HG03196 (cell line): ENCODE data around the gene KLK3.

Source experiments
- ATAC-seq: cut with Tn5 transposase; IDR thresholded peaks from one replicate; pipeline ENCODE4 v1.9.1; 2021; ENCODE audit not compliant: unreplicated experiment

The KLK3 gene

DNA sequence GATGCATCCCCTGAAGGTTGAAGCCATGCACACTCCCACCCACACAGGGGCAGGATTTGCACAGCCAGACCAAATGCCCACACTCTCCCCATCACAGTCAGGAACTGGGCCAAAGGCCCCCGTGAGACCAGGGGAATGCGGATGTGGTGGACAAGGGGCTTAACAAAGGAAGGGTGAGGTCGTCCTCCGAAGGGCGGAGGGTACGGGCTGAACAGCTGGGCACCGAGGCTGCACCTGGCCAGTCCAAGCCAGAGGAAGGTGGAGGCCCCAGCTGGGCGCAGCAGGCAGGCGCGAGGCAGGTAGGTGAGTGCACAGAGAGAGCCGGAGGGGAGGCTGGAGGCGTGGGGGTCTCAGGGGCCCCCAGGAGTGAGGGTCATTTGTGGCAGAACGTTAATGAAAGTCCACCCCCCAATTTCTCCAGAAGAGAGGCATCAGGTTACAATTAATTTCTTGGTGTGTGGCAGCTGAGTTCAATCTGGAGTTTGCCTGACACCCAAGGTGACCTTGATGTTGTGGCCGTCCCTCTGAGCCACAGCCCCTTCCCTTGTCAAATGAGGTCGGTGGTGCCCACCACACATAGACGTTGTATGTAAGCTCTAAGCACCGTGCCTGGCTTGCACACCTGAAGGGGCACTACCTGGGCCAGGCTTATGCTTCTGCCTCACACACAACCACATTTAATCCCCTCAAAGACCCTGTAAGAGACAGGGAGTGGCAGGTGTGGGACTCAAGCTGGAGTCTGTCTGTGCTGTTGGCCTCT lies 24.3 kb upstream of the KLK3 start:
- no peak for ATAC-seq

DNA sequence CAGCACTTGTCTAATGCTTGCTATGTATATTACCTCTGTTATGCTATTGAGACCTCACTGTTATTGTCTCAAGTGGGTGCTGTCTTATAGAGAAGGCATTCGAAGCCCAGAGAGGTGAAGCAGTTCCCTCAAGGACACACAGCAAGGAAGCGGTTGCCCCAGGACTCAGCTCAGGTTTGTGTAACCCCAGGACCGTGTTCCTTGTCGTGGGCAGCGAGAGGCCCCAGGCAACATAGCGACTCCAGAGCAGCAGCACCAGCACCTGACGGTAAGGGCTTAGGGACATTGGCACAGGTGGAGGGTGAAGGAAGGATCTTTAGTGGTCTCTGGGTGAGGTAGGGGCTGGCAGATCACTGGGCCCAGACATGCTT lies 23.7 kb upstream of the KLK3 start:
- no peak for ATAC-seq

DNA sequence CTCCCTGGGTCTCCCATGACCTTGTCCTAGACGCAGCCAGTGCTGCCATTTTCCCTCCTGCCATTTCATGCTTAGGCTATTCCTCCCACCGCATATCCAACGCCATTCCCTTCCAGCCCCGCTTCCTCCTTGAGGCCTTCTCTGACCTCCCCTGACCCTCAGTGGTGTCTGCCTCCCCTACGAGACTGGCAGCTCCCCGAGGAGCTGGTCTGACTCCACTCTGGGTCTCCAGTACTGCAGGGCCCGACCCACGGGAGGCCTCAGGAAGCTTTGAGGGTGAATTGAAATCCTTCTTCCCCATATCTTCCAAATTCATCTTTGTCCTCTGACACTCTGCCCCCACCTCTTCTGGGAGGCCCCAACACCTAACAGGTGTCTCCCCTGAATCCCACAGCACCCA lies 22.0 kb upstream of the KLK3 start:
- no peak for ATAC-seq

DNA sequence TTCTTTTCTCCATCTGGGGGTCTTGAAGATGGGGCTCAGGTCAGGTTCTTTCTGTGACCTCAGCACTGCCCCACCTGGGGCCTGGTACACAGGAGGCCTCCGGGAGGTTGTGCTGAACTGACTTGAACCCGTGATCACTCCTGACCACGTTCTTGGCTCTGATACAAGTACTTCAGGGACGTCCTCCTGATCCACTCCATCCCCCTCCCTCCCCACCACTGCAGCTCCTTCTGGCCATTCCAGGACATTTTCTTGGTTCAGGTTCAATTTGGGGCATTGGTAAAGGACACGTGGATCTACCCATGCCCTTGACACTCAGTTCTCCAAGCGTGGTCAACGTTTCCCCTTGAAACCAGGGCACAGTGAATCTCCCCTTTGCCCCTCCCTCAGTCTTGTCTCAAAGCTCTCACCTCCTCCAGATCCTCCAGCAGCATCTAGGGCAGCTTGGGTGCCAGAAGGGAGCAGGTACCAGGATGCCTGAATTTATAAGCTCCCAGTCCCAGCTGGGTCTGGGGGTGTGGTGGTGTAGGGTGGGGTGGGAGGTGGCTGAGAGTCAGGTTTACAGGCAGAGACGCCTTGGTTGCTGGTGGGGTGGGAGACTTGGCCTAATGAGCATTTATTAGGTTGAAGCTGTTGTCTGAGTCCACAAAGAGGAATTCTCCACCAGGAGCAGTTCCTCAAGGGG lies 21.5 kb upstream of the KLK3 start, which contains the start of gene KLK15:
TSS of gene KLK15 (minus strand) at position 458 of the 685 bp plus-strand sequence. CDS start 2,082 bp downstream, outside the sequence.
- ATAC-seq: no peak

DNA sequence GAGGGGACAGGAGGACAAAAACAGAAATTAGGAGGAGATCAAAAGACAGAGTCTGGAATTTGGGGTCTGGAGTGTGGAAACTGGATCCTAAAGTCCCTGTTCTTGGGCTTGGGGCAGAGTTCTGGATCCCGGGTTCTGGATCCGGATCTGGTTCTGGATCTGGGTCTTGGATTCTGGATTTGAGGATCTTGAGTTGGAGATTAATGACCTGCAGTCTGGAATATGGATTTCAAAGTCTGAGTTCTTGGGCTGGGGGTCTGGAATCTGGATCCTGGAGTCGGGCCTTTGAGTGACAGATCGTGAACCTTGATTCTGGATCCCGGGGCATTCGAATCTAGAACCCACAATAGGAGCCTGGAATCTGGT lies 20.9 kb upstream of the KLK3 start:
- no peak for ATAC-seq

DNA sequence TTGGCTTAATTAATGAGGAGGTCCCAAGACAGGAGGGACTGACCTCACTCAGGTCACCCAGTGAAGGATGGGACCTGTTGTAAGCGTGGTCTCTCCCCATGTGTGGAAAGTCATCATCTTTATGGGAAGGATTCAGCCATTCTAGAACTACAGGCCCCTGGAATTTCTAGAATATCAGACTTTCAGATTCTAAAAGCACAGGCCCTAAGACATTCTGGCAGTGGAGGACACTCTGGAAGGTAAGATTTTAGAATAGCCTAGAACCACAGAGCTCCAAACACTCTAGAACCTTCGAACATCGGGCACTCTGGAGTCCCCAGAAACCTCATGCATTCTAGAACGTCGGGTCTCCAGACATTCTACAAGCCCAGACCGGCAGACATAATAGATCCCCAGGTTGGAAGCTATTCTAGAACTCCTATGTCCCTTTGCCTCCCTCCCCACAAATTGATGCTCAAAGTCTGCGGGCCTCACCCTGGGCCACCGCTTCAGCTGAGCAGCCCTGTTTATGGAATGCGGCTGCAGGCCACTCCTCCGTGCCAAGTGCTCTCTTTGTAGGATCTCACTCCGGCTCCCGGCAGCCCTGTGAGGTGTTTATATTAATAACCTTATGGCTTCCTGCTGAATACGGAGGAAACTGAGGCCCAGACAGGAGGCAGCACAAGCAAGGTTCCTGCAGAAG lies 19.5 kb upstream of the KLK3 start:
- ATAC-seq: no peak

DNA sequence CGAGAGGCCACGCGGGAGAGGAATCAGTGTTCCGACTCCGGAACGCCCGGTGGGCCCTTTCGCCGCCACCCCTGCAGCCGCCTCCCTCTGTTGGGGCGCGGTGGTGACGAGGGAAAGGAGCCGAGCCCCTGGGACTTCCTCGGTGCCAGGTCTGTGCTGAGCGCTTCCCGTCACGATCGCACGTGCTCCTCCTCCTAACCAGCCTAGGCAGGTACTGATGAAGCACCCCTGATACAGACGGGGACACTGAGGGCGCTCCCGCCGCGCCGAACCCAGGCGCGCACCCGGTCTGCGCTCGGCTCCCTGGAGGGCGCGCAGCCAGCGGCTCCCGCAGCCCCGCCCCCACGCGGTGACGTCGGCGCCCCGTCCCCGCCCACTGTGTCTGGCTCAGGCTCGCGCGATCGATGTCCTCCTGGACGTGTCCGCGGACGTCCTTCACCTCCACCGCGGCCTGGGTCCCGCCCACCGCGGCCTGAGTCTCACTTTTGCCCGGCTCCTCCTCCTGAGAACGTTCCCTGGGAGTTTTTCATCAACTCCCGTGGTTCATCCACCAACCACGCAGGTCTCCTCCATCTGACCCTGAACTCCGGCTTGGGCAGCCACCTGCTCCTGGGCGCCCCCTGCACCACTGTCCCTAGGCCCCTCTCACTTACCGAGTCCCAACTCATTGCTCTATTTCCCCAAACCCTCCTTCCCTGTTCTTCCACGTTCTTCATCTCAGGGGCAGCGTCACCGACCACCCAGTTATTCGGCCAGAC lies 18.8 kb upstream of the KLK3 start:
- ATAC-seq: peak; percentile 81

DNA sequence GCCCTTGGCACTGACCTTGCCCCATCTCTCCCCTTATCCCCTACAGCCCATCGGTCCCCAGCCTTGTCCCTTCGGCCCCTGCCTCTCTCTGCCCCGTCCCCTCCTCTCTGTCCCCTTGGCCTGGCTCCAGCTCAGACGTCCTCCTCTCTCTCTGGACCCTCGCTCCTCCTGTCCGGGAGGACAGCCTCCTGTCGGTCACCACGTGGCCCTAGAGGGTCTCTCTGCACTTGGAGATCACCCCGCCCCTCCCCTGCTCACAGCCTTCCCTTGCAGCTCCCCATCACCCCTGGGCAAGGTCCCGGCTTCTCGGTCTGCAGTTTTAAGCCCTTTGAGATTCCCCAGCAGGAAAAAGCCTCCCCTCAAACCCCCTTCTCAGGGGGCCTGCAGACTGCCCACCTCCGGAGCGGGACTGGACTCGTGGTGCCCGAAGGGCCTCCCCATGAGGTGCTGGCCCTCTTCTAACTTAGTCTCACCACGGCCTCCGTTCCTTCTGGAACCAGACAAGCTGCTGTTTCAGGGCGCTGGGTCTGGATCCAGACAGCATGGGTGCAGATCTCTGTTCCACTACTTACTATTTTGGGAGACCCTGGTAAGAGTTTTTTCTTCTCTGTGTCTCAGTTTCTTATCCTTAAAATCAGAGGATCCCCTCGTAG lies 18.0 kb upstream of the KLK3 start:
- ATAC-seq: no peak

DNA sequence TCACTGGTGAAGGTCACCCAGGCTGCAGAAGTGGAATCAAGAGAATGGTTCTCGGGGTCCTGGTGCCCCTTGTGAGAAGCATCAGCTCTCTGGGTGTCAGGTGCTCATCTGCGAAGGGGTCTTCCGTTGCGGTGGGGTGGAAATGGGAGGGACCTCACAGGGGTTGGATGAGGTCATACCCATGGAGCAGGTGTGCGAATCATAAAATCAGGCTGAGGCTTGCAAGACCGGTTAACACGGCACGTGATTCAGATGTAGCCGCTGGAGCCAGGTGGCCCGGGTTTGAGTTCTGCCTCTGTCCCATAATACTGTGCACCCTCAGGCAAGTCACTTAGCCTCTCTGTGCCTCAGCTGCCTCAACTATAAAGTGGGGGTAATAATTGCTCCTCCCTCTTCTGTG lies 17.4 kb upstream of the KLK3 start:
- ATAC-seq: no peak

DNA sequence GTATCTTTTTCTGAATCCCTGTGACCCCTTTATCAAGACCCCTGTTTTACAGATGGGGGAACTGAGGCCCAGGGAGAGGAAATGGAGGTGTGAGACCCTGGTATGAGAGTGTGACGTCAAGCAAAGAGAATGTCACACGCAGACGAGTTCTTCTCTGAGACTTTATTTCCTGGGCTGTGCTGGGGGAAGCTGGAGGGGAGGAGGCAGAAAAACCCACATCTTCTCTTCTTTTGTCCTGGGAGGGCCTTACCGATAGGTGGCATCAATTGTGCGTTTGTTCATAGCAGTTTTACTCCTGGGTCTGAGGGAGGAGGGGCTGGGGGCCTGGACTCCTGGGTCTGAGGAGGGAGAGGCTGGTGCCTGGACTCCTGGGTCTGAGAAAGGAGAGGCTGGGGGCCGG lies 16.5 kb upstream of the KLK3 start:
- ATAC-seq: no peak

DNA sequence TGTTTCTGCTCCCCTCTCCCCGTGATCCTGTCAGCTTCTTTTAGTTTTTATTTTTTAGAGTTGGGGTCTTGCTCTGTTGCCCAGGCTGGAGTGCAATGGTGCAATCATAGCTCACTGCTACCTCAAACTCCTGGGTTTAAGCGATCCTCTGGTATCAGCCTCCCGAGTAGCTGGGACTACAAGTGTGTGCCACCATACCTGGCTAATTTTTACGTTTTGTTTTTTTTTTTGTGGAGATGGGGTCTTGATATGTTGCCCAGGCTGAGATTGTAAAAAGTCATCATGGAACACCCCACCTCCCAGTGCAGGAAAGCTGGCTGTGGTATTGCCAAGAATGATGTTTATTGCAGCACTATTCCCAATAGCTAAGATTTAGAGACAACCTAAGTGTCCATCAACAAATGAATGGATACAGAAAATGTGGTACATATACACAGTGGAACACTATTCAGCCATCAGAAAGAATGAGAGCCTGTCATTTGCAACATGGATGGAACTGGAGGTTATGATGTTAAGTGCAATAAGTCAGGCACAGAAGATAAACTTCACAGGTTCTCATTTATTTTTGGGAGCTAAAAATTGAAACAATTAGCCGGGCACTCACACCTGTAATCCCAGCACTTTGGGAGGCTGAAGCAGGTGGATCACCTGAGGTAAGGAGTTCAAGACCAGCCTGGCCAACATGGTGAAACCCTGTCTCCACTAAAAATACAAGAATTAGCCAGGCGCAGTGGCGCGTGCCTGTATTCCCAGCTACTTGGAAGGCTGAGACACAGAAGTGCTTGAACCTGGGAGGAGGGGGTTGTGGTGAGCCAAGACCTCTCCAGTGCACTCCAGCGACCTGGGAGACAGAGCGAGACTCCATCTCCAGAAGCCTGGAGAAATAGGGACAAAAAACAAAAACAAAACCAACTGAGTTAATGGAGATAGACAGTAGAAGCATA lies 14.7 kb upstream of the KLK3 start:
- no peak for ATAC-seq

DNA sequence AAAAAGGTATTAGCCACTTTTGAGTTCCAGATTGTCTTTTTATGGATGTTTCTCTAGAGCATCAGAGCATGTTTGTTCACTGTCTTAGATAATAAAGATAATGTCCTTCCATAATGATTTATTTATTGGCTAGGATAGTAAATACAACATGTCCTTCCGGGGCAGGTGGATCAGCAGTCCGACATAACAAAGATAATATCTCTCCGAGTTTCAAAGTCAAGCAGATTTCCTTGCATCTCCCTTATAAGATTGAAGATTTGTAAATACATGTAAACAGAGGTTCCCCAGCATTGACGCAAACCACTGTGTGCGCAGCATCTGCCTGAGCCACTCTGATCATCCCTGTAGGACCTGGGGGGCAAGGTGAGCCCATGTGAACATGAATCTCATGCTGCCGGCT lies 12.6 kb upstream of the KLK3 start:
- no peak for ATAC-seq

DNA sequence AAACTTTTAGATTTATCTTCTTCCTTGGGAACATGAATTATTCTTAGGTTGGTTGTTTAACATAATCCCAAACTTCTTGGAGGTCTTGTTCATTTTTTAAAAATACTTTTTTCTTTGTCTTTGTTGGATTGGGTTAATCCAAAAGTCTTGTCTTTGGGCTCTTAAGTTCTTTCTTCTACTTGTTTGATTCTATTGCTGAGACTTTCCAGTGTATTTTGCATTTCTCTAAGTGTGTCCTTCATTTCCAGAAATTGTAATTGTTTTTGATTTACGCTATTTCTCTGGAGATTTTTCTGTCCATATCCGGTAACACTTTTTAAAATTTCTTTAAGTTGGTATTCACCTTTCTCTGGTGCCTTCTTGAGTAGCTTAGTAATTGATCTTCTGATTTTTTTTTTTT lies 11.5 kb upstream of the KLK3 start:
- no peak for ATAC-seq

DNA sequence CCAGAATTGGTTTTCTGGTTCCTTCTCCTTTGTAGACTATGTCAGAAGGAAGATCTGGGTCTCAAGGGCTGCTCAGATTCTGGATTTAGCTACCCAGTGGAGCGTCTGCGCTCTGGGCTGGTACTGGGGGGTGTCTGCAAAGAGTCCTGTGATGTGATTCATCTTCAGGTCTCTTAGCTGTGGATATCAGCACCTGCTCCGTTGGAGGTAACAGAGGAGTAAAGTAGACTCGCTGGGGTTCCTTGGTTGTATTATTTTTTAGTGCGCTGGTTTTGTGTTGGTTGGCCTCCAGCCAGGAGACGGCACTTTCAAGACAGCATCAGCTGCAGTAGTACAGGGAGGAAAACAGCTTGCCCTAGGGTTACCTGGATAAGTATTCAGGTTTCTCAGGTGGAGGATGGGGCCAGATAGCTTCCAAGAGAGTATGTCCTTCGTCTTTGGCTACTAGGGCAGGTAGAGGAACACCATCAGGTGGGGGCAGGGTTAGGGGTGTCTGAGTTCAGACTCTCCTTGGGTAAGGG lies 11.0 kb upstream of the KLK3 start:
- ATAC-seq: no peak

DNA sequence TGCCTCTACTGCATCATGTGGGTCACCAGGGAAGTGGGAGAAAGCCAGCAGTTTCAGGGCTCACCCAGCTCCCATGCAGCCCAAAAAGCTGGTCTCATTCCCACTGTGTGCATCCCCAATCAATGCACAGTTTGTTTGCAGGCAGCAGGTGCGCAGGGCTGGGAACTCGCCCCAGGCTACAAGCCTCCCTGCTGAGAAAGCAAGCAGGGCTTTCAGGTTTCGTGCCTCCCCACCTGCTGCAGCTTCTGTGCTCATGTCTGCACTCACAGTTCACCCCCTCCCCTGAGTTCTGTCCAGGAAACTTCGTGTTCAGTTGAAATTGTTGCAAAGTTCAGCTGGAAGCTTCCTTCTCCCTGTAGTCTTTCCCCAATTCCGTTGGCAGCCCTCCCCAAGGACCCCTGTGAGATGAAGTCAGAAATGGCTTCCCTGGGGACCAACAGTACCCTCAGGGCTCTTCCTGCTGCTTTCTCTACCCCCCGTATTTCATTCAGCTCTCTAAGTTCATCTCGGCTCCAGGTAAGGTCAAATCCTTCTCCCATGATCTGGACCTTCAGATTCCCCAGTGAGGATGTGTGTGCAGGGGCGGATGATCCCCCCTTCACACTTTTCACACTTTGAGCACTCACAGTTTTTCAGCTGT lies 10.3 kb upstream of the KLK3 start:
- ATAC-seq: no peak

DNA sequence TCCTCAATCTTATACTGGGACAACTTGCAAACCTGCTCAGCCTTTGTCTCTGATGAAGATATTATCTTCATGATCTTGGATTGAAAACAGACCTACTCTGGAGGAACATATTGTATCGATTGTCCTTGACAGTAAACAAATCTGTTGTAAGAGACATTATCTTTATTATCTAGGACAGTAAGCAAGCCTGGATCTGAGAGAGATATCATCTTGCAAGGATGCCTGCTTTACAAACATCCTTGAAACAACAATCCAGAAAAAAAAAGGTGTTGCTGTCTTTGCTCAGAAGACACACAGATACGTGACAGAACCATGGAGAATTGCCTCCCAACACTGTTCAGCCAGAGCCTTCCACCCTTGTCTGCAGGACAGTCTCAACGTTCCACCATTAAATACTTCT lies 4.0 kb upstream of the KLK3 start:
- ATAC-seq: no peak

DNA sequence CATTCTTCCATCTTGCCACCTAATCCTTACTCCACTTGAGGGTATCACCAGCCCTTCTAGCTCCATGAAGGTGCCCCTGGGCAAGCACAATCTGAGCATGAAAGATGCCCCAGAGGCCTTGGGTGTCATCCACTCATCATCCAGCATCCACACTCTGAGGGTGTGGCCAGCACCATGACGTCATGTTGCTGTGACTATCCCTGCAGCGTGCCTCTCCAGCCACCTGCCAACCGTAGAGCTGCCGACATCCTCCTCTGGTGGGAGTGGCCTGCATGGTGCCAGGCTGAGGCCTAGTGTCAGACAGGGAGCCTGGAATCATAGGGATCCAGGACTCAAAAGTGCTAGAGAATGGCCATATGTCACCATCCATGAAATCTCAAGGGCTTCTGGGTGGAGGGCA lies 3.1 kb upstream of the KLK3 start:
- ATAC-seq: no peak

DNA sequence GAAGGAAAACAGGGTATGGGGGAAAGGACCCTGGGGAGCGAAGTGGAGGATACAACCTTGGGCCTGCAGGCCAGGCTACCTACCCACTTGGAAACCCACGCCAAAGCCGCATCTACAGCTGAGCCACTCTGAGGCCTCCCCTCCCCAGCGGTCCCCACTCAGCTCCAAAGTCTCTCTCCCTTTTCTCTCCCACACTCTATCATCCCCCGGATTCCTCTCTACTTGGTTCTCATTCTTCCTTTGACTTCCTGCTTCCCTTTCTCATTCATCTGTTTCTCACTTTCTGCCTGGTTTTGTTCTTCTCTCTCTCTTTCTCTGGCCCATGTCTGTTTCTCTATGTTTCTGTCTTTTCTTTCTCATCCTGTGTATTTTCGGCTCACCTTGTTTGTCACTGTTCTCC lies 2.7 kb downstream of the KLK3 start:
- ATAC-seq: no peak

DNA sequence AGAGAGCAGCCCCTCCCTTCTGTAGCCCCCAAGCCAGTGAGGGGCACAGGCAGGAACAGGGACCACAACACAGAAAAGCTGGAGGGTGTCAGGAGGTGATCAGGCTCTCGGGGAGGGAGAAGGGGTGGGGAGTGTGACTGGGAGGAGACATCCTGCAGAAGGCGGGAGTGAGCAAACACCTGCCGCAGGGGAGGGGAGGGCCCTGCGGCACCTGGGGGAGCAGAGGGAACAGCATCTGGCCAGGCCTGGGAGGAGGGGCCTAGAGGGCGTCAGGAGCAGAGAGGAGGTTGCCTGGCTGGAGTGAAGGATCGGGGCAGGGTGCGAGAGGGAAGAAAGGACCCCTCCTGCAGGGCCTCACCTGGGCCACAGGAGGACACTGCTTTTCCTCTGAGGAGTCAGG lies 4.2 kb downstream of the KLK3 start:
- no peak for ATAC-seq
